GM06990 (cell line): ENCODE results near the gene EPHB3.
"Not testable (repeated sequence)": the region's sequence is repeated elsewhere in the genome, so short reads cannot be mapped to it uniquely, and the experiment has no call there.

Experiments
- DNase-seq: peaks from one replicate; pipeline ENCODE4 v3.0.0-alpha.2; 2011; ENCODE audit not compliant: insufficient read length; ENCODE audit errors: extremely low read depth
- H3K27me3 ChIP-seq: replicated peaks from 2 replicates; pipeline ENCODE4 v1.6.0; 2011; ENCODE audit warnings: low read length; ENCODE audit not compliant: control insufficient read depth, insufficient read depth
- H3K36me3 ChIP-seq: 2 replicates; pipeline ENCODE4 v1.5.1; 2011; ENCODE audit warnings: low read length; ENCODE audit not compliant: control insufficient read depth, insufficient read depth
- H3K4me3 ChIP-seq: replicated peaks from 2 replicates; pipeline ENCODE4 v1.5.1; 2011; ENCODE audit warnings: low read depth, mild to moderate bottlenecking, control low read depth, low read length
- TF ChIP-seq, protein P1 (sequence below): IDR thresholded peaks from 2 replicates; pipeline ENCODE4 v1.5.1; 2011; ENCODE audit warnings: low read length, control low read depth, mild to moderate bottlenecking, inconsistent platforms; ENCODE audit not compliant: insufficient read depth, poor library complexity, severe bottlenecking

Gene EPHB3

DNA sequence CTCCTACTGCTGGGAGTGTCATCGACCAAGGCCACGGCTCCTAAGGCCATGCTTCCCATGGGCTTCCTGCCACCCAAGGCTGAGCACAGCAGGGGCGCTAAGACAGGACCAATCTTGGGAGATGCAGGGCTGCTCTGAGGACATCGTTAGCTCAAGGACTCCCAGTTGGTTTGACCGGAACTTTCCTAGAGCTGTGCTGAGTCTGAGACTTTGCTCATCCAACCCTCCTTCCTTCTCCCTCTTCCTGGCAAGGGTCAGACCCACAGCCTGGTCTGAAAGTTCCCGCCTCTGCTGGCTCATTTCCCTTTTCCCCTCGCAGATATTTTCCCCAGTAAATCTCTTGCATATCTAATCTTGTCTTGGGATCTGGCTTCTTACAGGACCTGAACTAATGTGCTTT, 57.2 kb downstream of the EPHB3 start:
- H3K36me3 ChIP-seq, result no peaks in the 10 kb centered on the region
- TF ChIP-seq, protein P1, sequence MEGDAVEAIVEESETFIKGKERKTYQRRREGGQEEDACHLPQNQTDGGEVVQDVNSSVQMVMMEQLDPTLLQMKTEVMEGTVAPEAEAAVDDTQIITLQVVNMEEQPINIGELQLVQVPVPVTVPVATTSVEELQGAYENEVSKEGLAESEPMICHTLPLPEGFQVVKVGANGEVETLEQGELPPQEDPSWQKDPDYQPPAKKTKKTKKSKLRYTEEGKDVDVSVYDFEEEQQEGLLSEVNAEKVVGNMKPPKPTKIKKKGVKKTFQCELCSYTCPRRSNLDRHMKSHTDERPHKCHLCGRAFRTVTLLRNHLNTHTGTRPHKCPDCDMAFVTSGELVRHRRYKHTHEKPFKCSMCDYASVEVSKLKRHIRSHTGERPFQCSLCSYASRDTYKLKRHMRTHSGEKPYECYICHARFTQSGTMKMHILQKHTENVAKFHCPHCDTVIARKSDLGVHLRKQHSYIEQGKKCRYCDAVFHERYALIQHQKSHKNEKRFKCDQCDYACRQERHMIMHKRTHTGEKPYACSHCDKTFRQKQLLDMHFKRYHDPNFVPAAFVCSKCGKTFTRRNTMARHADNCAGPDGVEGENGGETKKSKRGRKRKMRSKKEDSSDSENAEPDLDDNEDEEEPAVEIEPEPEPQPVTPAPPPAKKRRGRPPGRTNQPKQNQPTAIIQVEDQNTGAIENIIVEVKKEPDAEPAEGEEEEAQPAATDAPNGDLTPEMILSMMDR, result no peak
- no peak for DNase-seq
- no peak overlapping the region for H3K4me3 ChIP-seq
- H3K27me3 ChIP-seq, result no peaks in the 10 kb centered on the region; the same call in none of the 2 replicates

DNA sequence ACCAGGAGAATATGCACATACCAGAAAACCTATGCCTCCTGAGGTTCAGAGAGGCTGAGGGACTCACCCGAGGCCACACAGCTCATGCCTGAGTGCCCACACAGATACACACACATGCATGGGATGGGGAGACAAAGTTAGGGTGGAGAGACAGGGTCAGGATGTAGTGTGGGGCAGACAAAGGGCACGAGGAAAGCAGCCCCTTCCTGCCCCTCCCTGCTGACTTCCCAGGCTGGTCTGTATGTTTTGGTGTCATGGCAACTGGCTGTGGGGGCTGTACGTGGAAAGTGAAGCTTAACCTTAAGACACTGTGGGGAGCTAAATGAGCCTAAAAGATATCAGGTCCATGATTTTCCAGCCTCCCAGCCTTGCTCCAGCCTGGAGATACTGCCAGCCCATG, 57.8 kb downstream of the EPHB3 start:
- no peaks in the 10 kb centered on the region for H3K36me3 ChIP-seq
- TF ChIP-seq, protein P1, result no peak
- H3K4me3 ChIP-seq, result no peak overlapping the region
- H3K27me3 ChIP-seq, result no peaks in the 10 kb centered on the region; the same call in none of the 2 replicates
- DNase-seq, result no peak

DNA sequence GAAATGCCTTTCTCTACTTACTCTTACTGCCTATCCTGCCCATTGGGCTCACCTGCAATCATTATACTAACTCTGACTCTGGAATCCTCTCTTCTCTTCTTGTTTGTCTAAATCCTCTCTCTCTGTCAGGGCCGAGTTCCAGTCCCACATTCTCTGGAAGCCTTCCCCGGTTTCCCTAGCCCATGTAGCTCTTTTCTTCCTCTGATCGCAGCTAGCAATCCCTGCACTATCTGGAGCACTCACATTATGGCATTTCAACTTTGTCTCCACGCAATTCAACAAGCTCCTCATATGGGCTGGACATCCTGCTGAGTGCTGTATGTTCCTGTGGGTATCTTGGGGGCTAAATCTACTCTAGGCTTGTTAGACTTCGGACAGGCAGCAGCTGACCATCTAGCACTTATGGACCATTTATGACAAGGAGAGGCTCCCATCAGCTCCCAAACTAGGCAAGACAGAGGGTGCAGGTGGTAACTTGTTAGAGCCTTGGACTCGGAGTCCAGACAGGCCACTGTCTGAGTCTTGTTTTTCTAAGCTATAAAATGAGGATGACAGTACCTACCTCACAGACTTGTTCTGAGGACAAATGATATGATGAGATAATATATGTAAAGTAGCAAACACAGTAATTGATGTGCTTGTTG, 58.3 kb downstream of the EPHB3 start:
- Histone ChIP-seq H3K36me3 (no peaks in the 10 kb centered on the region), H3K4me3 (no peak overlapping the region), H3K27me3 (no peaks in the 10 kb centered on the region; the same call in none of the 2 replicates)
- DNase-seq, result no peak
- TF ChIP-seq, protein P1, result no peak

DNA sequence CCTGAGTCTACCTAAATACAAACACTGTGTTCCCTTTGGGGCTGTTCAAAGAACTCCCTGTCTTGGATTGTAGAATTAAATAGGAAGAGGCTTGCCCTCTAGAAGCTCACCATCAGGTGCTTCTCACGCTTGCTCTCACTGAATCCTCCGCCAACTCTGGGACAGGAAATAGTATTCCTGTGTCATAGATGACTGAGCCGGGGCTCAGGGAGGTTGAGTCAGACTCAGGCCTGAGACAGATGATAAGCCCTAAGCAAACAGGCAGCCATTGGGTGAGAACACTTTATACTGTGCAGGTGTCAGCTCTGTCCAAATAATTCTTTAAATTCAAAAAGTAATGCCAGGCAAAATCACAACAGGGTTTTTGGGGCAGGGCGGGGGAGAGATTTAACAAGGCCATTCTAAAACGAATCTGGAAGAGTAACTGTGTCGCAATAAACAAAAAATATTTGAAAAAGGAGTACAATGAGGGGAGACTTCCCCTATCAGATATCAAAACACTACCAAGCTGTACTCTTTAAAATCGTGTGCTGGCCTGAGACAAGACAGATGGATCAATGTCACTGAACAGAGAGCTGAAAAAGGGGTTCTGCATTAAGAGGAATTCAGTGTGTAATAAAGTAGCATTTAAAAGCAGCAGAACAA, 59.0 kb downstream of the EPHB3 start:
- Histone ChIP-seq H3K36me3 (no peaks in the 10 kb centered on the region), H3K4me3 (no peak overlapping the region), H3K27me3 (no peaks in the 10 kb centered on the region; the same call in none of the 2 replicates)
- TF ChIP-seq, protein P1, result no peak
- DNase-seq, result no peak

DNA sequence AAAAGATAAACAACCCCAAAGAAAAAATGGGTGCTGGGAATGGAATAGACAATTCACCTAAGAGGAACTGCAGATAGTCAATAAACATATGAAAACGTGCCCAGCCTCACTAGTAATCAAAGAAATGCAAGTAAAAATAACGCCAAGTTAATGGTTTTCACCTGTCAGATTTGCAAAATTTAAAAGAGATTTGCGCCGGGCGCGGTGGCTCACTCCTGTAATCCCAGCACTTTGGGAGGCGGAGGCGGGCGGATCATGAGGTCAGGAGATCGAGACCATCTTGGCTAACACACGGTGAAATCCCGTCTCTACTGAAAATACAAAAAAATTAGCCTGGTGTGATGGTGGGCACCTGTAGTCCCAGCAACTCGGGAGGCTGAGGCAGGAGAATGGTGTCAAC, 60.6 kb downstream of the EPHB3 start:
- not testable (repeated sequence) for H3K27me3 ChIP-seq, H3K36me3 ChIP-seq, DNase-seq

DNA sequence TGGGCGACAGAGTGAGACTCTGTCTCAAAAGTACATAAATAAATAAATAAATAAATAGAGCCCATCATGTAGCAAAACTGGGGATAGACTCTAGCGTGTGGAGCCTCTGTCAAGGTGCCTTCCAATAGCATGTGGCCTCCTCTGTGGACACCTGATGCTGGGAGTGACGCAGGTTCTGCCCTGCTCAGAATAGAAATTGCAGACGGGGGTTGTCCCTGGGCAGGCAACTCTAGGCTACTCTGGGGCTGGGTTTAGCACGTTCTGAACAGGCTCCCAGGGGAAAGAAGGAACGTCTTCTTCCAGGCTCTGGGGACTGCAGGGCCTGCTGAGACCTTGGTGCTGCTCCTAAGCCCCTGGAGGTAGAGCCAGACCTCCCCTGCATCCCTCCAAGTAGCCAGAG, 65.3 kb downstream of the EPHB3 start:
- Histone ChIP-seq H3K27me3 (no peaks in the 10 kb centered on the region), H3K4me3 (no peak overlapping the region), H3K36me3 (no peaks in the 10 kb centered on the region)
- no peak for DNase-seq
- TF ChIP-seq, protein P1, result no peak

More for the DNA sequence above, 60.6 kb downstream of the EPHB3 start:
- not testable (repeated sequence) for H3K4me3 ChIP-seq
